Activated CD4-positive, alpha-beta T cell treated with anti-CD3 and anti-CD28 coated beads for 36 hours (primary cell): ENCODE data around the gene KHNYN. TPM values are rescaled to one million over a fixed set of nuclear protein-coding genes. Genes with fewer than 3 reads are reported as not detected.
A peak's percentile ranks its signal among the peaks of the same experiment; 100 is the strongest.

ENCODE experiments used
- ATAC-seq: fragments of 200-7000 bp; cut with Tn5 transposase; one replicate; pipeline ENCODE4 v1.10.0; 2021; ENCODE audit warnings: mild to moderate bottlenecking, moderate library complexity
- CTCF ChIA-PET: fragments of 350-600 bp; sonication (Branson Sonifier 250); formaldehyde crosslinking; loops from one replicate; lab custom pipeline; 2021; ENCODE audit warnings: antibody characterized with exemption; lab: Charles Lee
- POLR2A ChIA-PET: fragments of 350-600 bp; sonication (Branson Sonifier 250); formaldehyde crosslinking; loops from one replicate; lab custom pipeline; 2021; ENCODE audit warnings: antibody characterized with exemption, inconsistent platforms; lab: Charles Lee
- DNase-seq: peaks from one replicate; pipeline ENCODE4 v3.0.0-alpha.2; 2020
- H3K27ac Mint-ChIP-seq: one replicate; pipeline ENCODE4 v1.8.0; 2021; ENCODE audit warnings: mixed read lengths
- H3K27me3 Mint-ChIP-seq: one replicate; pipeline ENCODE4 v1.8.0; 2021; ENCODE audit warnings: mixed read lengths
- H3K36me3 Mint-ChIP-seq: one replicate; pipeline ENCODE4 v1.8.0; 2021; ENCODE audit warnings: low read depth, mixed read lengths
- H3K4me1 Mint-ChIP-seq: one replicate; pipeline ENCODE4 v1.8.0; 2021; ENCODE audit warnings: mixed read lengths
- H3K4me3 Mint-ChIP-seq: one replicate; pipeline ENCODE4 v1.8.0; 2021; ENCODE audit warnings: mild to moderate bottlenecking, moderate library complexity, mixed read lengths
- H3K9me3 Mint-ChIP-seq: one replicate; pipeline ENCODE4 v1.8.0; 2021; ENCODE audit warnings: low read depth, mixed read lengths
- intact Hi-C, 2 experiments: fragments of 100-400 bp; cut with DNase I in 1 of 2; cut with micrococcal nuclease in 1 of 2; formaldehyde crosslinking; loops; one replicate each; pipeline versions ENCODE4 v1.14.2 to v1.15.1; 2022 to 2024; cut with DNase I, micrococcal nuclease
- total RNA-seq, 2 experiments: library from RNA; stranded (reverse); gene quantifications; one replicate each; pipeline ENCODE4 v1.2.3, GENCODE V29; 2021

The KHNYN gene
- total RNA-seq, 2 experiments from 2014 or later, result 50.6 to 58.1 TPM

DNA sequence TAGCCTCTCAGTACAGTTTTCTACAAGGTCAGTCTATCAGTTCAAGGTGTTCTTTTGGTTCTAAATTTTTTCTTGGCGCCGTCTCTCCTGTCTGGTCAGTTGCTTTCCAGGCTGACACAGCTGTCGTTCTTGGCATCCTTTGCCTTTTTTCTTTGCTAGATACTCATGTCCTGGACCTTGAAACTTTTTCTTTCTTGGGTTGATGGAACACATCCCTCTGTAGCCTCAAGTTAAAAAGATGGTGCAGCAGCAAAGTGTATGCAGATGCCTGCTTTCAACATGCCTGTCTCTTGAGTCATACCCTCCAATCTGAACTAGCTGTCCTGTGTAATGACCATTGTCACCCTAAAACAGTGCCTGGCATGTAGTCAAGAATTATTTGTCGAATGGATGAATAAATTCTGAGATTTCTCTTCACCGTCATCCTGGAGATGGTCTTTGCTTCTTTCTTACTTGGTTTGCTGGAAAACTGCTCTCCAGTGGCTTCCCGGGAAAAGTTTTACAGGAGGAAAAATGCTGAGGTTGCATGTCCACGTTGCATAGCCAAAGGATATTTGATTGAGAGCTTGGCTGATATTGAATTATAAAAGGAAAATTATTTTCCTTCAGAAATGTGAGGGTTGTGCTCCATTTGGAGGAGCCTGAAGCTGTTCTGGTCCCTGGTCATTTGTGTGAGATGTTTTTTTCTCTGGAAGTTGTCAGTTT is 26.3 kb upstream of the KHNYN start:
- Mint-ChIP-seq H3K27me3 (peaks cover 8% of the 10 kb centered on the region), H3K36me3 (no peaks in the 10 kb centered on the region), H3K4me1 (peaks cover 4% of the 10 kb centered on the region), H3K9me3 (no peaks in the 10 kb centered on the region), H3K4me3 (no peak overlapping the region), H3K27ac (no peak overlapping the region)
- ATAC-seq (no peak), DNase-seq (no peak)
- ChIA-PET CTCF (interaction anchor here (0.7 to 1.0 kb wide), 2 partner anchors 38 to 70 kb away, joined by 3 read pairs; no protein-coding TSS in a partner anchor), POLR2A (no interaction called here)
- intact Hi-C loops, result no loop called here

DNA sequence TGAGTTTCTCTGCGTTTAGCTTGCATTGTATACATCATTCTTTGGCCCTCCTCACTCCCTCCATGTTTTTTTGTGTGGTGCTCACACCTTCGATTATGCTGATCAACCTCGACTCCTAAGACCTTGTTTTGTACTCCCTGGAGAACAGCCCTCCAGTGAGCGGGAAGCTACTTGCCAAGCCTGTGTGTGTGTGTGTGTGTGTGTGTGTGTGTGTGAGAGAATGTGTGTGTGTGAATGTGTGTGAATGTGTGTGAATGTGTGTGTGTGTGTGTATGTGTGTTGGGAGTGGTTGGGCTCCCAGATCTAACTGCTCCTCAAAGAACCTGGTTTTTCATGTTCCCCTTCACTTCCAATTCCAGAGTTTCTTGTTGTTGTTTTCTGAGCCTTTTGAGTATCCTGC is 24.9 kb upstream of the KHNYN start:
- CTCF ChIA-PET, result interaction anchor here (0.6 kb wide), 1 partner anchor 17 kb away, joined by 3 read pairs; no protein-coding TSS in a partner anchor
- H3K27ac Mint-ChIP-seq, result no peak overlapping the region
- no peaks in the 10 kb centered on the region for H3K36me3 Mint-ChIP-seq
- H3K4me3 Mint-ChIP-seq, result no peak overlapping the region
- H3K27me3 Mint-ChIP-seq, result peaks cover 6% of the 10 kb centered on the region
- ATAC-seq (no peak), DNase-seq (no peak)
- POLR2A ChIA-PET, result no interaction called here
- no peaks in the 10 kb centered on the region for H3K4me1 Mint-ChIP-seq
- H3K9me3 Mint-ChIP-seq, result no peaks in the 10 kb centered on the region
- intact Hi-C loops, result loop anchor here in 1 of 2 experiments (5.0 kb wide), 1 partner anchor 53 kb away; no protein-coding TSS in a partner anchor

DNA sequence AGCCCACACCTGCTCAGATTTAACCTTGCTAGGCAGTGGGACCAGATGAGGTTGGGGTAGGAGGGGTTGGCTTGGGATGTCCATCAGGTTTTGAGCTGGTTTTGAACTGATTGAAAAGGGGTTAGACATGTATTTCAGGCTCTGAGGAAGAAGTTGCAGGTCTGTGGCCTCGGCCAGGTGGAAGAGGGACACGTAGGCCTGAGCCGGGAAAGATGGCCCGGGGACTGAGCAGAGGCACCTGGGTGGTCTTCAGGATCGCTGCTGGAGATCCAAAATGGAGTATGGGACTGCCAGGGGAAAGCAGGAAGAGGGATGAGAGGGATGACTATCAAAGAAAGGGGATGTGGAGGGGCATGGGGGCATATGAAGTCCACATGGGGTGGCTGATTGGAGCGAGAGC is 23.3 kb upstream of the KHNYN start:
- H3K4me3 Mint-ChIP-seq, result no peak overlapping the region
- H3K9me3 Mint-ChIP-seq, result no peaks in the 10 kb centered on the region
- intact Hi-C loops, result loop anchor here in 1 of 2 experiments (5.0 kb wide), 1 partner anchor 54 kb away; no protein-coding TSS in a partner anchor
- peaks cover 6% of the 10 kb centered on the region for H3K27me3 Mint-ChIP-seq
- H3K27ac Mint-ChIP-seq, result no peak overlapping the region
- POLR2A ChIA-PET, result no interaction called here
- no peaks in the 10 kb centered on the region for H3K4me1 Mint-ChIP-seq
- ATAC-seq, result no peak
- CTCF ChIA-PET, result interaction anchor here (0.6 to 1.8 kb wide), 6 partner anchors 8 to 163 kb away, joined by 3 to 7 read pairs (median 4); no protein-coding TSS in a partner anchor
- DNase-seq, result no peak
- no peaks in the 10 kb centered on the region for H3K36me3 Mint-ChIP-seq

- POLR2A ChIA-PET, result no interaction called here
- no peaks in the 10 kb centered on the region for H3K4me1 Mint-ChIP-seq
- H3K4me3 Mint-ChIP-seq, result no peak overlapping the region
- H3K9me3 Mint-ChIP-seq, result no peaks in the 10 kb centered on the region
- H3K36me3 Mint-ChIP-seq, result no peaks in the 10 kb centered on the region
- DNase-seq (no peak), ATAC-seq (no peak)
- CTCF ChIA-PET, result no interaction called here
- intact Hi-C loops, result loop anchor here in 1 of 2 experiments (5.0 kb wide), 1 partner anchor 55 kb away; no protein-coding TSS in a partner anchor
- H3K27me3 Mint-ChIP-seq, result peaks cover 6% of the 10 kb centered on the region
- no peak overlapping the region for H3K27ac Mint-ChIP-seq
Observed at GRCh38 chr14:24407608-24408325, 22.0 kb upstream of the KHNYN start.

DNA sequence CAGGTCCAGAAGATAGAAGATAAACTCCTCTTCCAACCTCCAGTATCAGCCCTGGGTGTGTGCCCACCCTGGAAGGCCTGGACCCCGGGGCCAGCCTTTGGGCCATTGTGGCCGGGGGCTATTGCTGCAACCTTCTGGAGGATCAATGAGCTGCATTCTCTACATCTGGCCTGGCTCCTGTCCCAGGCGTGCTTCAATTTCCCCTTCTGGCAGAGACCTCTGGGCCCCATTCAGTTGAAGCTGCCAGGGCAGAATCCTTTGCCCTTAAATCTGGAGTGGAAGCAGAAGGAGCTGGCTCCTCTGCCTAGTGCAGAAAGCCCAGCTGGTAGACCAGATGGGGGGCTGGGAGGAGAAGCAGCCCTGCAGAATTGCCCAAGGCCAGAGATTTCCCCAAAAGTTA is 21.0 kb upstream of the KHNYN start:
- Mint-ChIP-seq H3K4me3 (no peak overlapping the region), H3K9me3 (no peaks in the 10 kb centered on the region)

GRCh38 chr14:24409192-24409591 is 20.6 kb upstream of the KHNYN start:
- peaks cover 4% of the 10 kb centered on the region for H3K27me3 Mint-ChIP-seq
- ATAC-seq, result no peak
- intact Hi-C loops, result loop anchor here in 1 of 2 experiments (5.0 kb wide), 1 partner anchor 57 kb away; no protein-coding TSS in a partner anchor
- ChIA-PET POLR2A (interaction anchor here (0.6 kb wide), 2 partner anchors 43 to 162 kb away, joined by 3 to 4 read pairs; no protein-coding TSS in a partner anchor), CTCF (interaction anchor here (0.6 to 5.2 kb wide), 7 partner anchors 12 to 145 kb away, joined by 3 to 20 read pairs (median 4); no protein-coding TSS in a partner anchor)
- H3K9me3 Mint-ChIP-seq, result no peaks in the 10 kb centered on the region
- DNase-seq, result no peak
- H3K4me1 Mint-ChIP-seq, result no peaks in the 10 kb centered on the region
- no peaks in the 10 kb centered on the region for H3K36me3 Mint-ChIP-seq
- H3K27ac Mint-ChIP-seq, result no peak overlapping the region
- no peak overlapping the region for H3K4me3 Mint-ChIP-seq

More for the DNA sequence above, 21.0 kb upstream of the KHNYN start:
- H3K36me3 Mint-ChIP-seq, result no peaks in the 10 kb centered on the region
- no peak for DNase-seq
- POLR2A ChIA-PET, result interaction anchor here (0.6 kb wide), 2 partner anchors 42 to 161 kb away, joined by 3 to 4 read pairs; no protein-coding TSS in a partner anchor
- no peak for ATAC-seq
- intact Hi-C loops, result loop anchor here in 1 of 2 experiments (5.0 kb wide), 1 partner anchor 56 kb away; no protein-coding TSS in a partner anchor
- CTCF ChIA-PET, result interaction anchor here (0.6 to 1.7 kb wide), 5 partner anchors 16 to 145 kb away, joined by 3 to 10 read pairs (median 4); no protein-coding TSS in a partner anchor
- H3K27me3 Mint-ChIP-seq, result peaks cover 4% of the 10 kb centered on the region
- H3K4me1 Mint-ChIP-seq, result no peaks in the 10 kb centered on the region
- no peak overlapping the region for H3K27ac Mint-ChIP-seq

DNA sequence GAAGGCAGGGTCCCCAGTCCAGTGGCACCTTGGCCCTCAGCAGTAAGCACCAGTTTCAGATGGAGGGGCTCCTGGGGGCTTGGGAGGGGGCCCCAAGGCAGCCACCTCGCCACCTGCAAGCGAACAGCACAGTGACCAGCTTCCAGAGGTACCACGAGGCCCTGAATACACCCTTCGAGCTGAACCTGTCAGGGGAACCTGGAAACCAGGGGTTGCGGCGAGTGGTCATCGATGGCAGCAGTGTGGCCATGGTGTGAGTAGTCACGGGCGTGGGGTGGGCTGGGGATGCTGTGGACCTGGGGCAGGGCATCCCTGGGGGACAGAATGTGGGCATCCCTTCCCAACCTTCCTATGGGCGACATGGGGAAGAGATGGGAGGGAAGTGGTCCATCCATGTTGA is 19.8 kb upstream of the KHNYN start:
- no peaks in the 10 kb centered on the region for H3K9me3 Mint-ChIP-seq
- ChIA-PET CTCF (interaction anchor here (1.4 to 5.2 kb wide), 5 partner anchors 13 to 77 kb away, joined by 3 to 20 read pairs (median 9); no protein-coding TSS in a partner anchor), POLR2A (no interaction called here)
- H3K4me3 Mint-ChIP-seq, result no peak overlapping the region
- ATAC-seq, result no peak
- peaks cover under 1% of the 10 kb centered on the region for H3K27me3 Mint-ChIP-seq
- intact Hi-C loops, result loop anchor here in 1 of 2 experiments (5.0 kb wide), 1 partner anchor 58 kb away; no protein-coding TSS in a partner anchor
- no peaks in the 10 kb centered on the region for H3K36me3 Mint-ChIP-seq
- no peak for DNase-seq
- no peaks in the 10 kb centered on the region for H3K4me1 Mint-ChIP-seq
- no peak overlapping the region for H3K27ac Mint-ChIP-seq

GRCh38 chr14:24411443-24412389 is 18.0 kb upstream of the KHNYN start:
- Mint-ChIP-seq H3K4me1 (no peaks in the 10 kb centered on the region), H3K36me3 (no peaks in the 10 kb centered on the region), H3K9me3 (no peaks in the 10 kb centered on the region), H3K27me3 (no peaks in the 10 kb centered on the region), H3K4me3 (no peak overlapping the region), H3K27ac (no peak overlapping the region)
- ATAC-seq (peak; percentile 70), DNase-seq (peak; percentile 54)
- ChIA-PET POLR2A (no interaction called here), CTCF (interaction anchor here (0.6 to 5.2 kb wide), 10 partner anchors 12 to 720 kb away, joined by 3 to 20 read pairs (median 4); no protein-coding TSS in a partner anchor)
- intact Hi-C loops, result no loop called here

DNA sequence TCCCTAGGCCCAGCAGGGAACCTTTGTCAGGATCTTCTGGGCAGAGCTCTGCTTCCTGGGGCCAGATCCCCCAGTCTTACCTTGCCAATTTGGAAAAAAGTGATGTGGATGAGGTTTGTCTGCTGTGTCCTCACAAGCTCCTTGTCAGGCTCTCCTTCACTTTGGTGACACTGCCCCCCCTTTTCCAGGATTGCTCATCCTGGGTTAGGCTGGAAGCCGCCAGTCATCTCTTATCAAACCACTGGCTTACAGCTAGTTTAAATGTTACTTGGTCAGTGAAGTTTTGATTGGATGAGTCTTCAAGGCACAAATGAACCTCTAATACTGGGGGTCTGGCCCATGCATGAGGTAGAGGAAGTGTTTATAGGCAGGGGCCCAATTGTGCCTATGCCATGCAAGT is 15.7 kb upstream of the KHNYN start:
- CTCF ChIA-PET, result interaction anchor here (0.7 to 5.2 kb wide), 7 partner anchors 8 to 83 kb away, joined by 3 to 20 read pairs (median 5); no protein-coding TSS in a partner anchor
- no peaks in the 10 kb centered on the region for H3K36me3 Mint-ChIP-seq
- H3K4me1 Mint-ChIP-seq, result no peaks in the 10 kb centered on the region
- H3K9me3 Mint-ChIP-seq, result no peaks in the 10 kb centered on the region
- intact Hi-C loops, result no loop called here
- H3K27ac Mint-ChIP-seq, result no peak overlapping the region
- ATAC-seq (no peak), DNase-seq (no peak)
- H3K27me3 Mint-ChIP-seq, result no peaks in the 10 kb centered on the region
- POLR2A ChIA-PET, result interaction anchor here (0.6 to 0.7 kb wide), 2 partner anchors 18 to 232 kb away, joined by 3 read pairs; no protein-coding TSS in a partner anchor
- no peak overlapping the region for H3K4me3 Mint-ChIP-seq

DNA sequence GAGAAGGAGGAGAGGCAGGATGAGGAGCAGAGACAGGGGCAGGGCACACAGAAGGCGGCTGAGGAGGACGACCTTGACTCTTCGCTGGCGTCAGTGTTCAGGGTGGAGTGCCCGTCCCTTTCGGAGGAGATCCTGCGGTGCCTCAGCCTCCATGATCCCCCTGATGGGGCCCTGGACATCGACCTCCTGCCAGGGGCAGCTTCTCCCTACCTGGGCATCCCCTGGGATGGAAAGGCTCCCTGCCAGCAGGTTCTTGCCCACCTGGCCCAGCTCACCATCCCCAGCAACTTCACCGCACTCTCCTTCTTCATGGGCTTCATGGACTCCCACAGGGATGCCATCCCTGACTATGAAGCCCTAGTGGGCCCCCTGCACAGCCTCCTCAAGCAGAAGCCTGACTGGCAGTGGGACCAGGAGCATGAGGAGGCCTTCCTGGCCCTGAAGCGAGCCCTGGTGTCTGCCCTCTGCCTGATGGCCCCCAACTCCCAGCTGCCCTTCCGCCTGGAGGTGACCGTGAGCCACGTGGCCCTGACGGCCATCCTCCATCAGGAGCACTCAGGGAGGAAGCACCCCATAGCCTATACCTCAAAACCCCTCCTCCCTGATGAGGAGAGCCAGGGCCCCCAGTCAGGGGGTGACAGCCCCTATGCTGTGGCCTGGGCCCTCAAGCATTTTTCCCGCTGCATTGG is 14.9 kb upstream of the KHNYN start:
- Mint-ChIP-seq H3K4me3 (no peak overlapping the region), H3K36me3 (no peaks in the 10 kb centered on the region), H3K4me1 (no peaks in the 10 kb centered on the region), H3K27me3 (no peaks in the 10 kb centered on the region), H3K9me3 (no peaks in the 10 kb centered on the region), H3K27ac (no peak overlapping the region)
- ATAC-seq, result no peak
- DNase-seq, result no peak
- CTCF ChIA-PET, result interaction anchor here (0.7 to 1.2 kb wide), 2 partner anchors 9 kb away, joined by 6 to 7 read pairs; no protein-coding TSS in a partner anchor
- intact Hi-C loops, result no loop called here
- POLR2A ChIA-PET, result no interaction called here
